ENCODE measurements around the gene NDUFB3. TPM values are rescaled to one million over a fixed set of nuclear protein-coding genes. Genes with fewer than 3 reads are reported as not detected.
"Not testable (repeated sequence)": the region's sequence is repeated elsewhere in the genome, so short reads cannot be mapped to it uniquely, and the experiment has no call there.

Gene NDUFB3
- polyA plus RNA-seq, 1 donor, result 91.4 TPM

GRCh38 chr2:201049455-201049854 is 22.3 kb upstream of the NDUFB3 start:
- Histone ChIP-seq H3K4me3 (ENCODE audit: low read length) (no peak overlapping the region), H3K4me1 (ENCODE audit: control insufficient read depth, insufficient read depth, low read length) (no peaks in the 10 kb centered on the region), H3K9me3 (ENCODE audit: control insufficient read depth, low read depth, low read length) (peaks cover 3% of the 10 kb centered on the region), H3K27me3 (ENCODE audit: control insufficient read depth, insufficient read depth, low read length) (no peaks in the 10 kb centered on the region), H3K36me3 (ENCODE audit: control insufficient read depth, insufficient read depth, low read length) (peaks cover 4% of the 10 kb centered on the region), H3K27ac (ENCODE audit: low read length) (no peak overlapping the region)
- no peak for DNase-seq
- no CpG with 5 or more reads among the region's 11 CpGs for WGBS (ENCODE audit: insufficient coverage, low lambda C conversion rate)

- H3K4me3 ChIP-seq (ENCODE audit: low read length), result no peak overlapping the region
- DNase-seq, result peak; percentile 50 to 70
- no peaks in the 10 kb centered on the region for H3K27me3 ChIP-seq (ENCODE audit: control insufficient read depth, insufficient read depth, low read length)
- no CpG with 5 or more reads among the region's 2 CpGs for WGBS (ENCODE audit: insufficient coverage, low lambda C conversion rate)
- peaks cover 3% of the 10 kb centered on the region for H3K9me3 ChIP-seq (ENCODE audit: control insufficient read depth, low read depth, low read length)
- peak overlapping the region; percentile 49 for H3K27ac ChIP-seq (ENCODE audit: low read length)
- peaks cover 15% of the 10 kb centered on the region for H3K4me1 ChIP-seq (ENCODE audit: control insufficient read depth, insufficient read depth, low read length)
- H3K36me3 ChIP-seq (ENCODE audit: control insufficient read depth, insufficient read depth, low read length), result peaks cover 8% of the 10 kb centered on the region
Measured at GRCh38 chr2:201057087-201057521, 14.7 kb upstream of the NDUFB3 start.

GRCh38 chr2:201057715-201058248 is 14.0 kb upstream of the NDUFB3 start:
- Histone ChIP-seq H3K4me1 (ENCODE audit: control insufficient read depth, insufficient read depth, low read length) (peaks cover 15% of the 10 kb centered on the region), H3K9me3 (ENCODE audit: control insufficient read depth, low read depth, low read length) (peaks cover 3% of the 10 kb centered on the region), H3K27ac (ENCODE audit: low read length) (peak overlapping the region; percentile 49), H3K4me3 (ENCODE audit: low read length) (no peak overlapping the region), H3K36me3 (ENCODE audit: control insufficient read depth, insufficient read depth, low read length) (peaks cover 8% of the 10 kb centered on the region), H3K27me3 (ENCODE audit: control insufficient read depth, insufficient read depth, low read length) (no peaks in the 10 kb centered on the region)
- peak; percentile 2 to 32 for DNase-seq
- WGBS (ENCODE audit: insufficient coverage, low lambda C conversion rate), result no CpG with 5 or more reads among the region's 4 CpGs

GRCh38 chr2:201058914-201059313 is 12.9 kb upstream of the NDUFB3 start:
- no CpG with 5 or more reads among the region's 1 CpG for WGBS (ENCODE audit: insufficient coverage, low lambda C conversion rate)
- Histone ChIP-seq H3K4me1 (ENCODE audit: control insufficient read depth, insufficient read depth, low read length) (peaks cover 15% of the 10 kb centered on the region), H3K36me3 (ENCODE audit: control insufficient read depth, insufficient read depth, low read length) (peaks cover 8% of the 10 kb centered on the region), H3K9me3 (ENCODE audit: control insufficient read depth, low read depth, low read length) (peaks cover 3% of the 10 kb centered on the region), H3K4me3 (ENCODE audit: low read length) (no peak overlapping the region), H3K27me3 (ENCODE audit: control insufficient read depth, insufficient read depth, low read length) (no peaks in the 10 kb centered on the region), H3K27ac (ENCODE audit: low read length) (peak overlapping the region; percentile 74)
- DNase-seq, result peak; percentile 54 to 71

- DNase-seq, result no peak
- H3K27ac ChIP-seq (ENCODE audit: low read length), result no peak overlapping the region
- WGBS (ENCODE audit: insufficient coverage, low lambda C conversion rate), result 90% methylated on average over 2 of the region's 10 CpGs
Measured at GRCh38 chr2:201059961-201060755, 11.6 kb upstream of the NDUFB3 start.

GRCh38 chr2:201063516-201063915 is 8.3 kb upstream of the NDUFB3 start:
- not testable (repeated sequence) for H3K36me3 ChIP-seq (ENCODE audit: control insufficient read depth, insufficient read depth, low read length); H3K4me3 ChIP-seq (ENCODE audit: low read length); H3K4me1 ChIP-seq (ENCODE audit: control insufficient read depth, insufficient read depth, low read length); H3K27ac ChIP-seq (ENCODE audit: low read length); H3K27me3 ChIP-seq (ENCODE audit: control insufficient read depth, insufficient read depth, low read length); DNase-seq; H3K9me3 ChIP-seq (ENCODE audit: control insufficient read depth, low read depth, low read length)
- no CpG with 5 or more reads among the region's 5 CpGs for WGBS (ENCODE audit: insufficient coverage, low lambda C conversion rate)

More at GRCh38 chr2:201059961-201060755, 11.6 kb upstream of the NDUFB3 start:
- no peaks in the 10 kb centered on the region for H3K27me3 ChIP-seq (ENCODE audit: control insufficient read depth, insufficient read depth, low read length)
- peaks cover 3% of the 10 kb centered on the region for H3K9me3 ChIP-seq (ENCODE audit: control insufficient read depth, low read depth, low read length)
- no peak overlapping the region for H3K4me3 ChIP-seq (ENCODE audit: low read length)
- peaks cover 15% of the 10 kb centered on the region for H3K4me1 ChIP-seq (ENCODE audit: control insufficient read depth, insufficient read depth, low read length)
- H3K36me3 ChIP-seq (ENCODE audit: control insufficient read depth, insufficient read depth, low read length), result peaks cover 8% of the 10 kb centered on the region

GRCh38 chr2:201064797-201065329 is 6.9 kb upstream of the NDUFB3 start:
- Histone ChIP-seq H3K4me1 (ENCODE audit: control insufficient read depth, insufficient read depth, low read length) (no peaks in the 10 kb centered on the region), H3K27ac (ENCODE audit: low read length) (no peak overlapping the region), H3K36me3 (ENCODE audit: control insufficient read depth, insufficient read depth, low read length) (peaks cover 2% of the 10 kb centered on the region), H3K27me3 (ENCODE audit: control insufficient read depth, insufficient read depth, low read length) (no peaks in the 10 kb centered on the region), H3K9me3 (ENCODE audit: control insufficient read depth, low read depth, low read length) (no peaks in the 10 kb centered on the region), H3K4me3 (ENCODE audit: low read length) (no peak overlapping the region)
- WGBS (ENCODE audit: insufficient coverage, low lambda C conversion rate), result 86% methylated on average over 1 of the region's 2 CpGs
- DNase-seq, result no peak

- Histone ChIP-seq H3K4me1 (ENCODE audit: control insufficient read depth, insufficient read depth, low read length) (peaks cover 4% of the 10 kb centered on the region), H3K27ac (ENCODE audit: low read length) (peak overlapping the region; percentile 88), H3K27me3 (ENCODE audit: control insufficient read depth, insufficient read depth, low read length) (no peaks in the 10 kb centered on the region), H3K36me3 (ENCODE audit: control insufficient read depth, insufficient read depth, low read length) (no peaks in the 10 kb centered on the region), H3K9me3 (ENCODE audit: control insufficient read depth, low read depth, low read length) (no peaks in the 10 kb centered on the region), H3K4me3 (ENCODE audit: low read length) (peak overlapping the region; percentile 97)
- DNase-seq, result peak in 1 of 2 donors; percentile 0
- no CpG with 5 or more reads among the region's 21 CpGs for WGBS (ENCODE audit: insufficient coverage, low lambda C conversion rate)
Measured at GRCh38 chr2:201070948-201071478, 788 bp upstream of the NDUFB3 start.

- Histone ChIP-seq H3K27me3 (ENCODE audit: control insufficient read depth, insufficient read depth, low read length) (no peaks in the 10 kb centered on the region), H3K36me3 (ENCODE audit: control insufficient read depth, insufficient read depth, low read length) (no peaks in the 10 kb centered on the region), H3K4me1 (ENCODE audit: control insufficient read depth, insufficient read depth, low read length) (peaks cover 4% of the 10 kb centered on the region), H3K4me3 (ENCODE audit: low read length) (peak overlapping the region; percentile 97), H3K27ac (ENCODE audit: low read length) (peak overlapping the region; percentile 88), H3K9me3 (ENCODE audit: control insufficient read depth, low read depth, low read length) (no peaks in the 10 kb centered on the region)
- no peak for DNase-seq
- WGBS (ENCODE audit: insufficient coverage, low lambda C conversion rate), result no CpG with 5 or more reads among the region's 5 CpGs
Measured at GRCh38 chr2:201072201-201072530, 365 bp downstream of the NDUFB3 start.

GRCh38 chr2:201073071-201073470 is 1.3 kb downstream of the NDUFB3 start:
- Histone ChIP-seq H3K4me1 (ENCODE audit: control insufficient read depth, insufficient read depth, low read length) (peaks cover 4% of the 10 kb centered on the region), H3K27ac (ENCODE audit: low read length) (no peak overlapping the region), H3K9me3 (ENCODE audit: control insufficient read depth, low read depth, low read length) (no peaks in the 10 kb centered on the region), H3K27me3 (ENCODE audit: control insufficient read depth, insufficient read depth, low read length) (no peaks in the 10 kb centered on the region), H3K4me3 (ENCODE audit: low read length) (no peak overlapping the region), H3K36me3 (ENCODE audit: control insufficient read depth, insufficient read depth, low read length) (no peaks in the 10 kb centered on the region)
- DNase-seq, result no peak
- 80% methylated on average over 1 of the region's 1 CpG for WGBS (ENCODE audit: insufficient coverage, low lambda C conversion rate)
